Vagina (tissue), 2 donors: ENCODE measurements around the gene H1-8.
A peak's percentile ranks its signal among the peaks of the same experiment; 100 is the strongest.

Source experiments
- POLR2A ChIP-seq, 2 donors: fragments of 450-650 bp; IDR thresholded peaks; one replicate each; pipeline ENCODE4 v1.6.1; 2017; ENCODE audit warnings: antibody characterized with exemption in 2 of 2, mild to moderate bottlenecking in 2 of 2, moderate library complexity in 2 of 2
- POLR2AphosphoS5 ChIP-seq, 2 donors: sonication (generic); formaldehyde crosslinking; IDR thresholded peaks; one replicate each; pipeline ENCODE4 v1.9.0; 2017; ENCODE audit warnings: antibody characterized with exemption in 2 of 2, mild to moderate bottlenecking in 2 of 2, low read depth in 1 of 2; ENCODE audit not compliant: insufficient read depth in 1 of 2
- TF ChIP-seq, protein P1 (sequence below), 3 experiments: fragments of 450-650 bp in 2 of 3; fragments of 200-600 bp in 1 of 3; sonication (generic) in 1 of 3; IDR thresholded peaks; one replicate each; pipeline ENCODE4 v1.5.1; 2017 to 2019; ENCODE audit warnings: antibody characterized with exemption in 3 of 3, mild to moderate bottlenecking in 2 of 3, moderate library complexity in 2 of 3

- TF ChIP-seq, protein P1, sequence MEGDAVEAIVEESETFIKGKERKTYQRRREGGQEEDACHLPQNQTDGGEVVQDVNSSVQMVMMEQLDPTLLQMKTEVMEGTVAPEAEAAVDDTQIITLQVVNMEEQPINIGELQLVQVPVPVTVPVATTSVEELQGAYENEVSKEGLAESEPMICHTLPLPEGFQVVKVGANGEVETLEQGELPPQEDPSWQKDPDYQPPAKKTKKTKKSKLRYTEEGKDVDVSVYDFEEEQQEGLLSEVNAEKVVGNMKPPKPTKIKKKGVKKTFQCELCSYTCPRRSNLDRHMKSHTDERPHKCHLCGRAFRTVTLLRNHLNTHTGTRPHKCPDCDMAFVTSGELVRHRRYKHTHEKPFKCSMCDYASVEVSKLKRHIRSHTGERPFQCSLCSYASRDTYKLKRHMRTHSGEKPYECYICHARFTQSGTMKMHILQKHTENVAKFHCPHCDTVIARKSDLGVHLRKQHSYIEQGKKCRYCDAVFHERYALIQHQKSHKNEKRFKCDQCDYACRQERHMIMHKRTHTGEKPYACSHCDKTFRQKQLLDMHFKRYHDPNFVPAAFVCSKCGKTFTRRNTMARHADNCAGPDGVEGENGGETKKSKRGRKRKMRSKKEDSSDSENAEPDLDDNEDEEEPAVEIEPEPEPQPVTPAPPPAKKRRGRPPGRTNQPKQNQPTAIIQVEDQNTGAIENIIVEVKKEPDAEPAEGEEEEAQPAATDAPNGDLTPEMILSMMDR (IDR thresholded peaks at IDR 0.05) = no peak
- TF ChIP-seq POLR2A (IDR thresholded peaks at IDR 0.05) (no peak), POLR2AphosphoS5 (IDR thresholded peaks at IDR 0.05; ENCODE audit: insufficient read depth in 1 of 2, low read depth in 1 of 2) (peak in 1 of 2 donors; percentile 61)
These were observed 43.9 kb downstream of the H1-8 start for GRCh38 chr3:129586746-129587430.
